Right renal pelvis (tissue), 4 donors: ENCODE measurements around the gene KRTAP2-1. TPM values are rescaled to one million over a fixed set of nuclear protein-coding genes. Genes with fewer than 3 reads are reported as not detected.
"Not testable (repeated sequence)": the region's sequence is repeated elsewhere in the genome, so short reads cannot be mapped to it uniquely, and the experiment has no call there.

Experiments used
- DNase-seq, 4 donors: peaks; one replicate each; pipeline ENCODE4 v3.0.0-alpha.2; 2013; ENCODE audit warnings: low read depth in 4 of 4, low spot score in 3 of 4, missing footprints in 1 of 4
- polyA plus RNA-seq, 4 donors: library from polyadenylated mRNA; unstranded; fragments of 120-200 nt; gene quantifications; one replicate each; pipeline ENCODE4 v1.2.1, GENCODE V29; 2013; ENCODE audit not compliant: insufficient read length in 4 of 4

Gene KRTAP2-1
- polyA plus RNA-seq, 4 donors, result not detected

GRCh38 chr17:41058741-41059140, 11.6 kb upstream of the KRTAP2-1 start:
- DNase-seq, result no peak

- no peak for DNase-seq
Measured at GRCh38 chr17:41057547-41057946, 10.4 kb upstream of the KRTAP2-1 start.

DNA sequence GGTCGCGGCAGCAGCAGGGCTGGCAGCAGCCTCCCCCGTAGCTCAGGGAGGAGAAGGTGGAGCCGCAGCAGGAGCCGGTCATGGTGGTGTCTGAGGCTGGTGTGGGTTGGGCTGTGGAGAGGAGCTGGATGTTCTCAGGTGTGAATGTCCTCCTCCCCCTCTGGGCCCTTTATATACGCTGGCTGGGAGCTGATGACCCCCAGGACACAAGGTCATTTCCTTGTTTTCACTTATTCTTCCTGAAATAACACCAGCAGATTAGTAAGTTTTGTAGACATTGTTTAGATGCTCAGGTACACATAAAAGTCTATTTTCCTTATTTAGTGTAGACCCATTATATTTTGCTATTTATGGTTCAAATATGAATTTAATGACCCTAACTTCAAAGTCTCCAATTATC, 8.0 kb upstream of the KRTAP2-1 start, which contains the start of gene KRTAP2-2:
Gene KRTAP2-2 (minus strand): TSS at position 101 of the 400 bp plus-strand sequence. CDS start 19 bp downstream, at position 82.
- DNase-seq, result not testable (repeated sequence)

- DNase-seq, result not testable (repeated sequence)
Measured at GRCh38 chr17:41054556-41054955, 7.4 kb upstream of the KRTAP2-1 start.

DNA sequence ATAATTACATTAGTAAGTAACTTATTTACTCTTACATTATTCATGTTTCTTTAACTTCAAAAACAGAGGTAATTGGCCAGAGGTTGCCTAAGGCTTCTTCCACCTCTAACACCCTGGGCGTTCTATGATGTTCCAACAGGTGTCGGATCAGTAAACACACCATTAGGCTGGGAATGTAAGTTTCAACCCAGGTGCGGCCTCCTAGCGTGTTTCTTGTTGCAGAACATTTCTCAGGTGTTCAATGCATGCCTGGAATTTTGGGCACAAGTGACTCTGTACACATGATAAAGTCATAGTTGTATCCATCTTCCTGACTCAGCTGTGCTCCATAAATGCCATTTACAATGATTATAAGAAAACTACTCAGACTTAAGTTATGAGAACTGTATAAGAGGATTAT, 6.9 kb upstream of the KRTAP2-1 start:
- peak in 2 of 4 donors; percentile 4 to 20 for DNase-seq

- no peak for DNase-seq
Measured at GRCh38 chr17:41052566-41052965, 5.5 kb upstream of the KRTAP2-1 start.

DNA sequence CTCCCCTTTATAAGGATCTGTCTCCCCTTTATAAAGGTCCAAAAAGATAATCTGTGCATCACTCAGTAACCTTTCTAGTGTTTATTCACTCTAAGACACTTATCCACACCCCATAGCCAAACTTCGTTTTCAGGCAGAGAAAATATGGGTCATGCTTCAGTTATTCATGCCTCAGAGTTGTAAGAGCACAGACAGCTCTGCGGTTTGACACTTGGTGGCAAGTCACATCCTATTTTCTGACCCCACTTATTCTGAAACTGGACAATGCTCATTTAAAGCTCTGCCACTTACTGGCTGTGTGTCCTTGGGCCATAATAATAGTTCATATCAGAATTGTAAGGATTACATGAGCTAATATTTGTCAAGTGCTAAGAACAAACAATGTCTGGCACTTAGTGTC, 2.0 kb upstream of the KRTAP2-1 start:
- no peak for DNase-seq

GRCh38 chr17:41048441-41048840, 1.3 kb upstream of the KRTAP2-1 start:
- DNase-seq, result no peak

DNA sequence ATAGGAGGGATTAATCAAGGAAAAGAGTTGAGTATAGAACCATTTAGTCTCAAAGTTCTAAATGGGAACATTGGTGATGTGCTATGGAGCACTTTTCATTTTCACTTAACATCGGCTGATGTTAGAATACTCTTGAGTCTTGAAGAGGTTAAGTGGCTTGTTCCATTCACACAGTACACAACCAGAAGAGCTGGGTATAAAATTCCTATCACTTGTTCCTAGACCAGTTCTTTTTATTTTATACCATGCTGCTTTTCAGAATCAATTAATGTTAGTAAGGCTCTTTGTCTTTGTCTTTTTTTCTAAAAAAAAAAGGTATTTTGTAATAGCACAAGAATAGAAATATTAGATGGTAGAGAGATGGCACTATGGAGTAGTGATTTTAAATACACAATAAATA, 4.2 kb downstream of the KRTAP2-1 start:
- no peak for DNase-seq

DNA sequence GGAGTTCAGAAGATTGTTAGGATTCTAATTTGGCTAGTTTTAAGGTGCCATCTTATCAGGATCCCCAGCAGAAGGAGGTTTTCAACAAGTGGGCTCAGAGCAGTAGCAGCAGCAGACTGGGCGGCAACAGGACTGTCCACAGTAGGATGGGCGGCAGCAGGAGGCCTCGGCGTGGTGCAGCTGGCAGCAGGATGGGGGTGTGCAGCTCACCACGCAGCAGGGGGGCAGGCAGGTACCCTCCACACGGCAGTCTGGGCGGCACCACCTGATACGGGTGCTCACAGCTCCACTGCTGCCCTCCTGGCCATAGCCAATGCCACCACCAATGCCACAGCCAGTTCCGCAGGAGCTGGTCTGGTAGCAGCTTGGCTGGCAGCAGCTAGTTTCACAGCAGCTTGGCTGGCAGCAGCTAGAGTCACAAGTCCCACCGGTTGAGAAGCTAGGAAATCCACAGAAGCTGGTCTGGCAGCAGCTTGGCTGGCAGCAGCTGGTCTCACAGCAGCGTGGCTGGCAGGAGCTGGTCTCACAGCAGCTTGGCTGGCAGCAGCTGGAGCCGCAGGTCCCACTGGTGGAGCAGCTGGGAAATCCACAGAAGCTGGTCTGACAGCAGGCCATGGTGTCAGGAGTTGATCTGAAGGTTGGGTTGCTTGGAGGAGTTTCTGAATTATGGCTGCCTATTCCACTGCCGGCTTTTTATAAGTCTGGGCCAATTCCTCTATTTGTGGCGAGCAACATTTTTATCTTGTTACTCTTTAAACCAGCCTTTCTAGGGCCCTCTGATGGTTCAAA, 6.1 kb downstream of the KRTAP2-1 start, which contains the start of gene KRTAP1-1:
Gene KRTAP1-1 (minus strand): TSS at position 668 of the 789 bp plus-strand sequence. CDS start 53 bp downstream, at position 615.
- not testable (repeated sequence) for DNase-seq

DNA sequence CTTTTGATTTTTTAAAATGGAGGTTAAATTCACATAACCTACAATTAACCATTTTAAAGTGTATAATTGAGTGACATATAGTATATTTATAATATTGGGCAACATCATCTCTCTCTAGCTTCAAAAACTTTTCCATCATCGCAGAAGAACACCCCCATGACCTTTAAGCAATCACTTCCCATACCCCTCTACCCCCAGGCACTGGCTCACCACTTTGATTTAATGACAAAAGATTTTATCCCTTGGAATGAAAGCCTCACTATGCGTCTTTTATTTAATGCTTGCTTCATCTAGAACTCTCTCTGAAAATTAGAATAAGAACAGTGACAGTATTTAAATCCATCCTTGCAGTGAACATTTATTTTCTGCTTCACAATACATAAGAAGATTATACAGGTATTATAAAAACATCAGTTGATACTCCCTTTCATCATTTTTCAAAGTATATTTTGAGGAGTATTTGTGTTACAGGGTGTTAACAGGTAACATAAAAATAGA, 9.2 kb downstream of the KRTAP2-1 start:
- no peak for DNase-seq

DNA sequence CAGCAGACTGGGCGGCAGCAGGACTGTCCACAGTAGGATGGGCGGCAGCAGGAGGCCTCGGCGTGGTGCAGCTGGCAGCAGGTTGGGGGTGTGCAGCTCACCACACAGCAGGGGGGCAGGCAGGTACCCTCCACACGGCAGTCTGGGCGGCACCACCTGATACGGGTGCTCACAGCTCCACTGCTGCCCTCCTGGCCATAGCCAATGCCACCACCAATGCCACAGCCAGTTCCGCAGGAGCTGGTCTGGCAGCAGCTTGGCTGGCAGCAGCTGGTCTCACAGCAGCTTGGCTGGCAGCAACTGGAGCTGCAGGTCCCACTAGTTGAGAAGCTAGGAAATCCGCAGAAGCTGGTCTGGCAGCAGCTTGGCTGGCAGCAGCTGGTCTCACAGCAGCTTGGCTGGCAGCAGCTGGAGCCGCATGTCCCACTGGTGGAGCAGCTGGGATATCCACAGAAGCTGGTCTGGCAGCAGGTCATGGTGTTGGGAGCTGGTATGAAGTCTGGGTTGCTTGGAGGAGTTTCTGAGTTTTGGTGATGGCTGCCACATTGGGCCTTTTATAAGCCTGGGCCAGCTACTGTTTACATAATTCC, 12.7 kb downstream of the KRTAP2-1 start, which contains the start of gene KRTAP1-3:
Gene KRTAP1-3 (minus strand): TSS at position 529 of the 590 bp plus-strand sequence. CDS start 53 bp downstream, at position 476.
- not testable (repeated sequence) for DNase-seq

DNA sequence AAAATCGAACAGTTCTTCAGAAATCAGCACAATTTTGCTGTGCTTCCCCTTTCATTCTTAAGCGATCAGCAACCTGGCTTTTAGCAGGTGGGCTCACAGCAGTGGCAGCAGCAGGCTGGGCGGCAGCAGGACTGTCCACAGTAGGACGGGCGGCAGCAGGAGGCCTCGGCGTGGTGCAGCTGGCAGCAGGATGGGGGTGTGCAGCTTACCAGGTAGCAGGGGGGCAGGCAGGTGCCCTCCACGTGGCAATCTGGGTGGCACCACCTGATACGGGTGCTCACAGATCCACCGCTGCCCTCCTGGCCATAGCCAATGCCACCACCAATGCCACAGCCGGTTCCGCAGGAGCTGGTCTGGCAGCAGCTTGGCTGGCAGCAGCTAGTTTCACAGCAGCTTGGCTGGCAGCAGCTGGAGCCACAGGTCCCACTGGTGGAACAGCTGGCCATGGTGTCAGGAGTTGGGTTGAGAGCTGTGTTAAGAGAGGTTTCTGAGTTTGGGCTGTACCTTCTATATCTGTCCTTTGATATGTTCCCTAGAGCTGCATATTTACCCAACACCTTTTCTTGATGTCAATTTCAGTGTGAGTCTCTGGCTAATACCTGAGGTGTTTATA, 17.4 kb downstream of the KRTAP2-1 start, which contains the start of gene KRTAP1-4:
Gene KRTAP1-4 (minus strand): TSS at position 563 of the 613 bp plus-strand sequence. CDS start 117 bp downstream, at position 446.
- DNase-seq, result no peak

GRCh38 chr17:41026715-41027471, 20.2 kb downstream of the KRTAP2-1 start, which contains the start of gene KRTAP1-5:
KRTAP1-5 (minus strand) TSS chr17:41027208; CDS start chr17:41027155, 53 bp downstream.
- DNase-seq, result no peak

DNA sequence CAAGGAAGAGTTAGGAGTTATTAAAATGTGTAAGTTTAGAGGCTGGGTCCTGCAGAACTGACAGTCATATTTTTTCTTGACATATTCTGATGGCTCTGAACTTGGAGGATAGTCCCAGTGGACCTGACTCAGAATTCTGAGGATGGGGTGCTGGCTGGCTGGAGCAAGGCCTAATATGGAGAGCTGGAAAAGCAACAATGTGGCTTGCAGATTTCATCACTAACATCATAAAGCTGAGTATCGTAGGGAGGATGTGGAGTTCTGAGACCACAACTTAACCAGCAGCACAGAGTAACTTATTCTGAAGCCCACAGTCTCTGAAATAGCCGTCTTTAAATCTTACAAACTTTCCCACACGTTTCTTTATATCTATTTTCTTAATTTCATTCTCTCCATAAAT, 22.4 kb downstream of the KRTAP2-1 start:
- DNase-seq, result no peak

DNA sequence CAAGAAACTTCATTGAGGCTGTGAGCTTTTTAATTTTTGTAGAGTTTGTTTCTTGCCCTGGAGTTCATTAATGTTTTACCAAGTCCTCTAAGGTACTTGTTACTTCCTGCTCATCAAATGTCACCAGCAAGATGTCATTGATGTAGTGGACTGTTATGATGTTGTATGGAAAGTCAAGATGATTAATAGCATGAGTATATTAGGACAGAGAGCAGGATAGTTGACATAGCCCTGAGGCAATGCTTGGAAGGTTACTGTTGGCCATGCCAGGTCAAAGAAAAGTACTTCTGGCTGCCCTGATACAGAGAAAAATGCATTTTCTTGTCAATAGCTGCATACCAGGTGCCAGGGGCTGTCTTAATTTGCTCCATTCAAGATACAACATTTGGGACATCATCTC, 26.8 kb downstream of the KRTAP2-1 start:
- no peak for DNase-seq

GRCh38 chr17:41019415-41019814, 27.7 kb downstream of the KRTAP2-1 start:
- no peak for DNase-seq

- no peak for DNase-seq
Measured at GRCh38 chr17:41018541-41018940, 28.6 kb downstream of the KRTAP2-1 start.

DNA sequence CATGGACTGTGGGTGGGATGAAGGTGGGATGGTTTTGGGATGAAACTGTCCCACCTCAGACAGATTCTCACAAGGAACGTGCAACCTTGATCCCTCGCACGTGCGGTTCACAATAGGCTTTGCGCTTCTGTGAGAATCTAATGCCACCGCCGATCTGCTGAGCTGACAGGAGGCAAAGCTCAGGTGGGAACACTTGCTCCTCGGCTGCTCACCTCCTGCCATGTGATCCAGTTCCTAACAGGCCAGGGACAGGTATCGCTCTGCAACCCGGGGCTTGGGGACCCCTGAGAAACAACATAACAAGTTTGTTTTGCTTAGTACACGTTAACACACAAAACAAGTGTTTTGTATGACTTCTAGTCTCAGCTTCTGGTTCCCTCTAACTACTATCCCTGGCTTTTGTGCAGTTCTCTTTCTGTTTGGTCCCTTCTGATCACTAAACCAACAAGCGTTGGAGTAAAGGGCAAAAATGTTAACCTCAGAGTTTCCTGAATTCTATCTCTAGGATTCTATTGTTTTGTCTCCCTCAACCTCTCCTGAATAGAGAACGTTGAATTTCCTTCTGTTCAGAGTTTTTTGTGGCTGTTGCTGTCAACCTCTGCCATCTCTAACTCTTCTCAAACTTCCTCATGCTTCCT, 30.4 kb downstream of the KRTAP2-1 start:
- DNase-seq, result no peak

GRCh38 chr17:41015454-41015853, 31.7 kb downstream of the KRTAP2-1 start:
- no peak for DNase-seq
